Endothelial cell of umbilical vein (primary cell): Measurements from ENCODE around the gene CERS6.

ENCODE experiments used
- EZH2 ChIP-seq: IDR thresholded peaks from 2 replicates; pipeline ENCODE4 v1.6.1; 2012; ENCODE audit warnings: borderline replicate concordance, low read depth, mild to moderate bottlenecking, moderate library complexity, low read length, inconsistent platforms; ENCODE audit not compliant: severe bottlenecking
- FOS ChIP-seq: IDR thresholded peaks from 2 replicates; pipeline ENCODE4 v1.6.1; 2011; ENCODE audit warnings: mild to moderate bottlenecking, low read length, moderate library complexity, borderline replicate concordance; ENCODE audit not compliant: insufficient read depth
- GATA2 ChIP-seq: IDR thresholded peaks from 2 replicates; pipeline ENCODE4 v1.7.0; 2011; ENCODE audit warnings: low read depth, mild to moderate bottlenecking, moderate library complexity, mixed read lengths, low read length; ENCODE audit not compliant: insufficient read length, insufficient read depth
- JUN ChIP-seq: IDR thresholded peaks from 2 replicates; pipeline ENCODE4 v1.6.1; 2011; ENCODE audit warnings: borderline replicate concordance, low read depth; ENCODE audit not compliant: insufficient read length, insufficient read depth
- MYC ChIP-seq: IDR thresholded peaks from one replicate; pipeline ENCODE4 v1.6.1; 2011; ENCODE audit warnings: mild to moderate bottlenecking, low read depth, low read length
- POLR2A ChIP-seq: IDR thresholded peaks from 2 replicates; pipeline ENCODE4 v1.6.1; 2012; ENCODE audit warnings: low read depth, mild to moderate bottlenecking, control low read depth, low read length
- POLR2AphosphoS5 ChIP-seq: IDR thresholded peaks from 2 replicates; pipeline ENCODE4 v1.6.1; 2012; ENCODE audit warnings: low read depth, mild to moderate bottlenecking, control low read depth, low read length, moderate library complexity; ENCODE audit not compliant: insufficient read depth
- TF ChIP-seq, protein P1 (sequence below), 2 donors: IDR thresholded peaks; 1 replicate in 1 of 2; 2 replicates in 1 of 2; pipeline ENCODE4 v1.5.1; 2011; ENCODE audit warnings: low read length in 2 of 2, mild to moderate bottlenecking in 2 of 2, moderate library complexity in 2 of 2, control low read depth in 1 of 2, inconsistent platforms in 1 of 2, low read depth in 1 of 2; ENCODE audit not compliant: insufficient read depth in 1 of 2; ENCODE audit errors: extremely low read depth in 1 of 2
- TF ChIP-seq, protein P2 (sequence below): IDR thresholded peaks from 2 replicates; pipeline ENCODE4 v1.6.1; 2011; ENCODE audit not compliant: insufficient read depth, insufficient read length

GRCh38 chr2:168496906-168497305 lies 40.8 kb downstream of the CERS6 start:
- TF ChIP-seq, protein P1, sequence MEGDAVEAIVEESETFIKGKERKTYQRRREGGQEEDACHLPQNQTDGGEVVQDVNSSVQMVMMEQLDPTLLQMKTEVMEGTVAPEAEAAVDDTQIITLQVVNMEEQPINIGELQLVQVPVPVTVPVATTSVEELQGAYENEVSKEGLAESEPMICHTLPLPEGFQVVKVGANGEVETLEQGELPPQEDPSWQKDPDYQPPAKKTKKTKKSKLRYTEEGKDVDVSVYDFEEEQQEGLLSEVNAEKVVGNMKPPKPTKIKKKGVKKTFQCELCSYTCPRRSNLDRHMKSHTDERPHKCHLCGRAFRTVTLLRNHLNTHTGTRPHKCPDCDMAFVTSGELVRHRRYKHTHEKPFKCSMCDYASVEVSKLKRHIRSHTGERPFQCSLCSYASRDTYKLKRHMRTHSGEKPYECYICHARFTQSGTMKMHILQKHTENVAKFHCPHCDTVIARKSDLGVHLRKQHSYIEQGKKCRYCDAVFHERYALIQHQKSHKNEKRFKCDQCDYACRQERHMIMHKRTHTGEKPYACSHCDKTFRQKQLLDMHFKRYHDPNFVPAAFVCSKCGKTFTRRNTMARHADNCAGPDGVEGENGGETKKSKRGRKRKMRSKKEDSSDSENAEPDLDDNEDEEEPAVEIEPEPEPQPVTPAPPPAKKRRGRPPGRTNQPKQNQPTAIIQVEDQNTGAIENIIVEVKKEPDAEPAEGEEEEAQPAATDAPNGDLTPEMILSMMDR (IDR thresholded peaks at IDR 0.05; ENCODE audit: extremely low read depth in 1 of 2, insufficient read depth in 1 of 2, low read depth in 1 of 2, low read length in 2 of 2), result no peak
- no peak for TF ChIP-seq EZH2
- TF ChIP-seq POLR2A, result no peak
- TF ChIP-seq, protein P2, sequence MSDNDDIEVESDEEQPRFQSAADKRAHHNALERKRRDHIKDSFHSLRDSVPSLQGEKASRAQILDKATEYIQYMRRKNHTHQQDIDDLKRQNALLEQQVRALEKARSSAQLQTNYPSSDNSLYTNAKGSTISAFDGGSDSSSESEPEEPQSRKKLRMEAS, result no peak
- TF ChIP-seq JUN, result no peak
- TF ChIP-seq POLR2AphosphoS5, result no peak
- no peak for TF ChIP-seq MYC
- no peak for TF ChIP-seq FOS
- no peak for TF ChIP-seq GATA2
